NCI-H2081 treated with DMSO at 0.1 percent for 48 hours (cell line): ENCODE measurements around the gene UCP3.

Source experiments
- DNase-seq: peaks from one replicate; lab custom pipeline; 2025; lab: John Stamatoyannopoulos, UW

The UCP3 gene

GRCh38 chr11:74018331-74019005 is 9.6 kb upstream of the UCP3 start:
- DNase-seq, result no peak

DNA sequence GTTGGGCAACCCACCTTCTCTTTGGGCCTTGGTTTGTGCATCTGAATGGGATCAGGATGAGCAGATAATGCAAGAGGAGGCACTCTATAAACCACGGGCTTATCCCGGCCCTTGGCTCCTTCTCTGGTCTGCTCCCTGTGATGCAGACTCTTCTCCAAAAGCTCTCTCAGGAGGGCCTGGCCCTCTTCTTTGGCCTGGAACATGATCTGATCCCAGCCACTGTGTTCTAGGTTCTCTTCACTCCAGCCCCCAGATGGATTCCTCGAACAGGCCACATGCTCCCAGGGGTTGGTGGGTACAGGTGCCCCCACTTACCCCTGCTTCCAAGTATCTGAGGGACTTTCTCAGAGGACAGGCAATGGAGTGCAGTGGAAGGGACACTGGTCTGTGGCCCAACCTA is 8.7 kb upstream of the UCP3 start:
- no peak for DNase-seq

GRCh38 chr11:74015919-74016684 is 7.2 kb upstream of the UCP3 start:
- DNase-seq, result no peak

GRCh38 chr11:74014880-74015279 is 6.0 kb upstream of the UCP3 start:
- no peak for DNase-seq

GRCh38 chr11:74013141-74013540 is 4.3 kb upstream of the UCP3 start:
- no peak for DNase-seq

DNA sequence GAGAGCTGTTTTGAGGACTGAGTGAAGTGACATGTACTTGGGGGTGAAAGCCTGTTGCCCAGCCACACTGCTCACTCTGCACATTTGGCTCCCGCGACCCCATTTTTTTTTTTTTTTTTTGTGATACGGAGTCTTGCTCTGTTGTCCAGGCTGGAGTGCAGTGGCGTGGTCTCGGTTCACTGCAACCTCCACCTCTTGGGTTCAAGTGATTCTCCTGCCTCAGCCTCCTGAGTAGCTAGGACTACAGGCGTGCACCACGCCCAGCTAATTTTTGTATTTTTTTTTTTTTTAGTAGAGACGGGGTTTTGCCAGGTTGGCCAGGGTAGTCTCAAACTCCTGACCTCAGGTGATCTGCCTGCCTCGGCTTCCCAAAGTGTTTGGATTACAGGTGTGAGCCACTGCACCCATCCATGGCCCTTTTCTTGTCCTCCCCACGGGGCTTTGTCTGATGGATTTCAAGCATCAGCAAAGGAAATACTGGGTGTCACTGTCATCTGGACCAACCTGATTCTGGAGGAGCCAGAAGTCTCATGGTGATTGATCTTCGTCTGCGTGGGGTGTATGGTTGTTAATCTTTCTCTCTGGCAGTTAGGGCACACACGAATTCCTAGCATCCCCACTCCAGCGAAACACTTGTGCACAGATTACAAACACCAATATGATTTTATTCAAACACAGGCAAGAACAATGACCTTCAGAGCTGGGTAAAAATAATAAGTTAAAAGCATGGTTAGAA is 3.4 kb upstream of the UCP3 start:
- DNase-seq, result no peak

GRCh38 chr11:74011360-74012073 is 2.6 kb upstream of the UCP3 start:
- no peak for DNase-seq

GRCh38 chr11:74010306-74011300 is 1.7 kb upstream of the UCP3 start:
- DNase-seq, result no peak

GRCh38 chr11:74009675-74010305 is 905 bp upstream of the UCP3 start:
- no peak for DNase-seq

- DNase-seq, result no peak
These were observed 304 bp upstream of the UCP3 start for GRCh38 chr11:74009230-74009547.

GRCh38 chr11:74007691-74008372 is 1.1 kb downstream of the UCP3 start:
- DNase-seq, result no peak

DNA sequence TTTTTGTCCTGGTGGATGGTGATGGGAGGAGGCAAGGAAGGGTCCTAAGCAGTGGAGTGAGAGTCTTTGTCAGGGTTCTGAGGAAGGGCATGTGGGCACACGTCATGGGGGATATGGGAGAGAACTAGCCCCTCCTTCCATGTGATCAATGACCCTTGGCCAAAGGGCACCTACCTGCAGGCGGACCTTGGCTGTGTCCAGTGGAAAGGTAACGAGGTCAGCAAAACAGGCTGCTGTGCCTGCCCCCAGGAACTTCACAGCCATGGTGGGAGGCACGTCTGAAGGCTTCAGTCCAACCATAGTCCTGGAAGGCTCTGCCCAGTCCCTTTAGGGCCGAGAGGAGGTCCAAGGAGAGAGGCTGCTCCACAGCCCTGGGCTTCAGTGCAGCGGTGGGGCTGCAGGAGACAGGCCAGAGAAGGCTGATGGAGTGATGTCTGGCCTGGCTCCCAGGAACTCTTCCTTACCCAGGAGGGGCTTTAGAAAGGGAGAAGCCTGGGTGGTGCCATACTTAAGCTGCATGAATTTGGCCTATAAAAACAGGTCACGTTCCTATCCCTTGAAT is 2.1 kb downstream of the UCP3 start:
- no peak for DNase-seq

- DNase-seq, result no peak
These were observed 3.0 kb downstream of the UCP3 start for GRCh38 chr11:74005721-74006517.

GRCh38 chr11:74004759-74005615 is 3.9 kb downstream of the UCP3 start:
- no peak for DNase-seq

DNA sequence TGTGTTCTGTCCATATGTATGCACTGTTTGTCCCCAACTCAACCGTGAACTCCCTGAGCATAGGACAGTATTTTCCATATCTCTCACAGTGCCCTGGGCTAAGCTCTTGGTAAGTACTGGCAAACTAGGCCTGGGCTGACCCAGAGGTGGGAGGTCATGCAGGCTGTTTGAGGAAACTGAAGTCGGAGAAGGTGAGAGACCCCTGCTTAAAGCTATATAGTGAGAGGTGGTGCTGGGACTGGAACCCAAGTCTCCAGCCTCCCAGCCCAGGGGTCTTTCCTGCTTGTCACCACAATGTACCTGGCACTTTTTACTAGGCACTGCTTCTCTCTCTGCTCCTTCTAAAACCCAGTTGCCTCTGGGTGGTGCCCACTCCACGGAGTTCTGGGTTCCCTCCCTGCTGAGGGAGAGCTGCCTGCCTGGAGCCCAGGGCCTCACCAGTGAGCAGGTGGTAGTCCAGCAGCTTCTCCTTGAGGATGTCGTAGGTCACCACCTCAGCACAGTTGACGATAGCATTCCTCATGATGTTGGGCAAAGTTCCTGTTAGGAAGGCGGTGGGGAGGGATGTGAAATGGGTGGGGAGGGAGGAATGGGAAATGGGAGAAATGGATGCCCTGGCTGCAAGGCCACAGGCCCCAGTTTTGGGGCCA is 4.7 kb downstream of the UCP3 start:
- no peak for DNase-seq

DNA sequence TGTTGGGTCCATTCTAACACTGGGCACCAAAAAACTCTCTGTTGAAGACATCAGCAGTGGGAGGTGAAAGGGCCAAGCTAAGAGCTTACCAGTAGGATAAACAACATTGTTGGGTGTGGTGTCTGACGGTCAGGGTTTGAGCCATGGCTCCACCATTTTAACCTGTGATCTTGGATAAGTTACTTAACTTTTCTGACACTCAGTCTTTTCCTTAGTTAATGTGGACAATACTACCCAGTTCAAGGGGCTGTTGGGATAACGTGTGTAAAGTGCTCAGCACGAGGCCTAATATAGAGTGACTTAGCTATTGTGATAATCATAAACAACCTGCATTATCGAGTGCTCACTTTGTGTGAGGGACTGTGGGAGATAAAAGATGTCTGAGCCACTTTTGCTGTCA is 6.1 kb downstream of the UCP3 start:
- DNase-seq, result no peak

- DNase-seq, result no peak
These were observed 7.0 kb downstream of the UCP3 start for GRCh38 chr11:74001822-74002286.
